H1 (cell line): ENCODE results near the gene IDI2. TPM values are rescaled to one million over a fixed set of nuclear protein-coding genes. Genes with fewer than 3 reads are reported as not detected.

Experiments
- CTCF ChIA-PET: fragments of 300-600 bp; sonication (Branson Sonifier 250); formaldehyde crosslinking; loops from one replicate; lab custom pipeline; 2021; ENCODE audit not compliant: partially characterized antibody; lab: Charles Lee
- POLR2A ChIA-PET: fragments of 300-600 bp; sonication (Branson Sonifier 250); formaldehyde crosslinking; loops from one replicate; lab custom pipeline; 2021; ENCODE audit warnings: inconsistent platforms; ENCODE audit not compliant: partially characterized antibody; lab: Charles Lee
- DNase-seq, 2 experiments: peaks; one replicate each; pipeline versions ENCODE4 v3.0.0 to v3.0.0-alpha.2; 2010 to 2022; ENCODE audit warnings: low spot score in 2 of 2, low read depth in 1 of 2, mixed read lengths in 1 of 2
- FAIRE-seq: peaks from 2 replicates; lab custom pipeline; 2011; peaks lifted over from hg19 to GRCh38; lab: Jason Lieb, UNC
- H2AFZ ChIP-seq: 2 replicates; pipeline ENCODE4 v1.8.1; 2012; ENCODE audit warnings: low read length, inconsistent platforms
- H2AK5ac ChIP-seq: 2 replicates; pipeline ENCODE4 v1.6.1; 2013; ENCODE audit warnings: low read depth, low read length
- H2BK120ac ChIP-seq: replicated peaks from 2 replicates; pipeline ENCODE3; 2013; ENCODE audit warnings: low read depth, low read length, inconsistent platforms
- H2BK12ac ChIP-seq: 2 replicates; pipeline ENCODE4 v1.6.1; 2013; ENCODE audit warnings: low read depth, low read length
- H2BK15ac ChIP-seq: 2 replicates; pipeline ENCODE4 v1.6.1; 2013; ENCODE audit warnings: low read length
- H2BK20ac ChIP-seq: 2 replicates; pipeline ENCODE4 v1.6.1; 2013; ENCODE audit warnings: low read length
- H2BK5ac ChIP-seq: 2 replicates; pipeline ENCODE4 v1.6.1; 2013; ENCODE audit warnings: low read depth, low read length
- H3K14ac ChIP-seq: 2 replicates; pipeline ENCODE4 v1.6.1; 2013; ENCODE audit warnings: inconsistent platforms; ENCODE audit not compliant: insufficient read length
- H3K18ac ChIP-seq: 2 replicates; pipeline ENCODE4 v1.6.1; 2013; ENCODE audit warnings: low read length; ENCODE audit errors: extremely low read depth
- H3K23ac ChIP-seq: 2 replicates; pipeline ENCODE4 v1.6.1; 2013; ENCODE audit warnings: inconsistent platforms; ENCODE audit not compliant: insufficient read length
- H3K23me2 ChIP-seq: 2 replicates; pipeline ENCODE4 v1.6.1; 2013; ENCODE audit warnings: low read depth, low read length
- H3K27ac ChIP-seq: 2 replicates; pipeline ENCODE4 v1.6.1; 2011; ENCODE audit warnings: low read depth, low read length, inconsistent platforms
- H3K27me3 ChIP-seq, 4 experiments: replicated peaks in 1 of 4; 1 replicate in 1 of 4; 2 replicates in 3 of 4; pipeline versions ENCODE4 v1.6.1 to v1.8.1; 2011 to 2013; ENCODE audit warnings: low read length in 3 of 4, mild to moderate bottlenecking in 3 of 4, inconsistent platforms in 2 of 4, mixed read lengths in 2 of 4, moderate library complexity in 1 of 4; ENCODE audit not compliant: control insufficient read depth in 3 of 4, insufficient read depth in 3 of 4; ENCODE audit errors: extremely low read depth in 1 of 4
- H3K36me3 ChIP-seq, 4 experiments: 2 replicates each; pipeline versions ENCODE4 v1.6.1 to v1.8.1; 2011 to 2013; ENCODE audit warnings: mild to moderate bottlenecking in 4 of 4, low read length in 3 of 4, moderate library complexity in 2 of 4, control low read depth in 1 of 4, inconsistent platforms in 1 of 4; ENCODE audit not compliant: insufficient read depth in 4 of 4, control insufficient read depth in 2 of 4
- H3K4ac ChIP-seq: replicated peaks from 2 replicates; pipeline ENCODE3; 2013; ENCODE audit warnings: low read length, low read depth, mixed read lengths, inconsistent platforms; ENCODE audit not compliant: insufficient read length
- H3K4me1 ChIP-seq, 4 experiments: replicated peaks in 1 of 4; 1 replicate in 1 of 4; 2 replicates in 3 of 4; pipeline versions ENCODE4 v1.6.1 to v1.8.1; 2011 to 2013; ENCODE audit warnings: low read length in 3 of 4, inconsistent platforms in 2 of 4, mixed read lengths in 1 of 4; ENCODE audit not compliant: insufficient read depth in 4 of 4, control insufficient read depth in 3 of 4
- H3K4me2 ChIP-seq, 2 experiments: 2 replicates each; pipeline versions ENCODE4 v1.6.1 to v1.8.1; 2011 to 2013; ENCODE audit warnings: low read depth in 2 of 2, low read length in 2 of 2, control low read depth in 1 of 2, inconsistent platforms in 1 of 2, mild to moderate bottlenecking in 1 of 2; ENCODE audit not compliant: insufficient read depth in 1 of 2
- H3K4me3 ChIP-seq, 4 experiments: fragments of 200-600, 300-600 bp in 1 of 4; sonication (generic), shearing (Covaris generic), sonication (Bioruptor Twin) in 1 of 4; 2 replicates each; pipeline versions ENCODE4 v1.5.1 to v1.8.1; 2011 to 2016; ENCODE audit warnings: low read length in 4 of 4, low read depth in 3 of 4, control low read depth in 2 of 4, inconsistent platforms in 2 of 4, mild to moderate bottlenecking in 2 of 4, mixed read lengths in 1 of 4, moderate library complexity in 1 of 4; ENCODE audit not compliant: insufficient read depth in 2 of 4; ENCODE audit errors: extremely low read depth in 1 of 4
- H3K56ac ChIP-seq: replicated peaks from 2 replicates; pipeline ENCODE3; 2013; ENCODE audit warnings: low read depth, mild to moderate bottlenecking, mixed read lengths, low read length, inconsistent platforms; ENCODE audit not compliant: insufficient read length
- H3K79me1 ChIP-seq: 2 replicates; pipeline ENCODE4 v1.6.1; 2013; ENCODE audit warnings: low read depth, low read length, control low read depth
- H3K79me2 ChIP-seq, 2 experiments: 2 replicates each; pipeline versions ENCODE4 v1.6.1 to v1.8.1; 2012 to 2013; ENCODE audit warnings: low read length in 2 of 2, mild to moderate bottlenecking in 2 of 2, inconsistent platforms in 1 of 2; ENCODE audit not compliant: insufficient read depth in 2 of 2, control insufficient read depth in 1 of 2
- H3K9ac ChIP-seq, 4 experiments: replicated peaks in 1 of 4; 1 replicate in 1 of 4; 2 replicates in 3 of 4; pipeline versions ENCODE4 v1.6.1 to v1.8.1; 2011 to 2013; ENCODE audit warnings: low read depth in 3 of 4, low read length in 3 of 4, control low read depth in 2 of 4, mild to moderate bottlenecking in 2 of 4, moderate library complexity in 2 of 4, inconsistent platforms in 1 of 4; ENCODE audit errors: extremely low read depth in 1 of 4
- H3K9me3 ChIP-seq, 2 experiments: 2 replicates each; pipeline versions ENCODE4 v1.6.1 to v1.8.1; 2012 to 2013; ENCODE audit warnings: mild to moderate bottlenecking in 2 of 2, moderate library complexity in 2 of 2, control low read depth in 1 of 2, inconsistent platforms in 1 of 2, low read depth in 1 of 2, low read length in 1 of 2, mixed read lengths in 1 of 2; ENCODE audit not compliant: insufficient read depth in 2 of 2
- H4K20me1 ChIP-seq, 2 experiments: replicated peaks in 1 of 2; 2 replicates each; pipeline versions ENCODE3 to v1.8.1; 2011 to 2013; ENCODE audit warnings: inconsistent platforms in 2 of 2, low read length in 2 of 2, mild to moderate bottlenecking in 1 of 2; ENCODE audit not compliant: insufficient read depth in 2 of 2, control insufficient read depth in 1 of 2
- H4K5ac ChIP-seq: 2 replicates; pipeline ENCODE4 v1.6.1; 2013; ENCODE audit warnings: low read length, low read depth, mixed read lengths, inconsistent platforms; ENCODE audit not compliant: insufficient read length
- H4K8ac ChIP-seq: 2 replicates; pipeline ENCODE4 v1.8.0; 2013; ENCODE audit warnings: mild to moderate bottlenecking, moderate library complexity, low read length, inconsistent platforms; ENCODE audit not compliant: insufficient read depth; ENCODE audit errors: extremely low read depth
- H4K91ac ChIP-seq: replicated peaks from 2 replicates; pipeline ENCODE3; 2013; ENCODE audit warnings: low read length, mixed read lengths, inconsistent platforms; ENCODE audit not compliant: insufficient read length
- CBX5 ChIP-seq: fragments of 300-800, 300-1000 bp; sonication (generic); IDR thresholded peaks from 2 replicates; pipeline ENCODE4 v1.7.1; 2016; ENCODE audit warnings: antibody characterized with exemption, low read length, low read depth
- CTBP2 ChIP-seq: IDR thresholded peaks from 2 replicates; pipeline ENCODE4 v1.7.0; 2011; ENCODE audit warnings: borderline replicate concordance, mild to moderate bottlenecking, moderate library complexity, mixed read lengths, low read length; ENCODE audit not compliant: insufficient read depth, insufficient read length
- EP300 ChIP-seq, 2 experiments: IDR thresholded peaks; 1 replicate in 1 of 2; 2 replicates in 1 of 2; pipeline ENCODE4 v1.6.1; 2011 to 2012; ENCODE audit warnings: low read depth in 2 of 2, low read length in 2 of 2, mild to moderate bottlenecking in 2 of 2, borderline replicate concordance in 1 of 2, inconsistent platforms in 1 of 2, moderate library complexity in 1 of 2
- FOSL1 ChIP-seq: IDR thresholded peaks from 2 replicates; pipeline ENCODE4 v1.6.1; 2011; ENCODE audit warnings: mild to moderate bottlenecking, low read depth, low read length, moderate library complexity; ENCODE audit not compliant: insufficient read depth
- KDM1A ChIP-seq: fragments of 200-600, 300-600 bp; sonication (generic); IDR thresholded peaks from 2 replicates; pipeline ENCODE4 v1.7.1; 2016; ENCODE audit warnings: mild to moderate bottlenecking, low read length, borderline replicate concordance
- KDM4A ChIP-seq: IDR thresholded peaks from one replicate; pipeline ENCODE4 v1.7.1; 2012; ENCODE audit warnings: low read depth, mild to moderate bottlenecking, moderate library complexity, low read length, inconsistent platforms; ENCODE audit not compliant: severe bottlenecking
- KDM5A ChIP-seq: fragments of 200-600 bp; IDR thresholded peaks from 2 replicates; pipeline ENCODE4 v1.7.1; 2012; ENCODE audit warnings: mild to moderate bottlenecking, low read length, inconsistent platforms, mixed read lengths
- POLR2AphosphoS5 ChIP-seq: IDR thresholded peaks from 2 replicates; pipeline ENCODE4 v1.6.1; 2011; ENCODE audit warnings: low read depth, low read length
- RNF2 ChIP-seq: fragments of 200-900, 300-1000 bp; sonication (generic); IDR thresholded peaks from 2 replicates; pipeline ENCODE4 v1.7.1; 2016; ENCODE audit warnings: borderline replicate concordance, low read depth, mild to moderate bottlenecking, antibody characterized with exemption, low read length; ENCODE audit not compliant: poor library complexity, severe bottlenecking; ENCODE audit errors: missing control alignments
- SP2 ChIP-seq: IDR thresholded peaks from 2 replicates; pipeline ENCODE4 v1.6.1; 2012; ENCODE audit warnings: mild to moderate bottlenecking, low read length, inconsistent platforms
- ZNF274 ChIP-seq: IDR thresholded peaks from 2 replicates; pipeline ENCODE4 v1.7.0; 2012; ENCODE audit warnings: low read length, borderline replicate concordance; ENCODE audit errors: extremely low read depth
- WGBS, 2 experiments: shearing (Covaris generic) in 1 of 2; methylation state at CpG; one replicate each; pipeline versions ENCODE4 v1.1.6 to v1.1.7; 2013 to 2015; ENCODE audit warnings: low lambda C conversion rate in 2 of 2, mixed read lengths in 2 of 2, inconsistent platforms in 1 of 2, low coverage in 1 of 2, missing lambda C conversion rate in 1 of 2; ENCODE audit not compliant: insufficient replicate concordance in 2 of 2, insufficient coverage in 1 of 2, insufficient read length in 1 of 2; ENCODE audit errors: extremely low coverage in 1 of 2, missing lambda C conversion rate in 1 of 2; 5-methylcytosine and 5-hydroxymethylcytosine counted together
- polyA plus RNA-seq, 7 experiments: library from polyadenylated mRNA; depleted of rRNA in 3 of 7; stranded (reverse) in 5 of 7; unstranded in 2 of 7; fragments of >200 nt in 5 of 7; fragments of 200-250 nt in 2 of 7; gene quantifications; 1 replicate in 5 of 7; 2 replicates in 1 of 7; 4 replicates in 1 of 7; pipeline versions ENCODE4 v1.2.1 to v1.2.3, GENCODE V29; 2011 to 2013; ENCODE audit warnings: missing spikeins in 2 of 7, mixed read lengths in 2 of 7
- total RNA-seq: library from RNA; stranded (reverse); fragmentation: NEBNext Ultra II Directional; extraction: Animal tissue kit (Norgen Biotek cat#: 25700); gene quantifications from 2 replicates; pipeline ENCODE4 v1.2.1, GENCODE V29; 2021
- TF ChIP-seq, protein P1 (sequence below): IDR thresholded peaks from 2 replicates; pipeline ENCODE4 v1.6.1; 2012; ENCODE audit warnings: inconsistent platforms

Gene IDI2
- total and polyA plus RNA-seq, 2 of the 8 experiments (the other 6 are each of a cell fraction or from before 2014, with no cell fraction given), result not detected

DNA sequence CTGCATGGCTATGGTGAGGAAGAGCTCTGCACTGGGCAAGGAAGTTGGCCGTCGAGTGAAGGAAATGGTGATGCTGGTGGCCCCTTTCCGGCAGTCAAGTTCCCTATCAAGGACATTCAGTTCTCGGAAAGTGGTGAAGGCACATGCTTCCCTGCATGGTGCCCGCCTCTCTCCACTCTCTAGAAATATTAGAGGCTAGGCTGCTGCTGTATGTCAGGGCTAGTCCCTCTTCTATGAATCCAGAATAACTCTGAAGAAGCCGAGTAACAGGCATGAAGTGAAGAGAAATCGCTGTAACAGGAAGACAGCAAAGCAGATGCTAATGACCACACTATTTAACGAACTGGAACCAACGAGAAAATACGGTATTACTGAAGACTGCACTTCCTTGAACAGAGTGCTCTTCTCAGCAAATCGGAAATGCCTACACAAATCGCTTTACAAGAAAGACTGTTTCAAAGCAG, 17.9 kb upstream of the IDI2 start:
- Histone ChIP-seq H3K56ac (no peak overlapping the region), H4K8ac (no peak overlapping the region), H3K4me2 (no peak overlapping the region), H3K23me2 (no peaks in the 10 kb centered on the region; the same call in 1 of the 2 replicates), H3K18ac (no peak overlapping the region), H2AK5ac (no peak overlapping the region), H4K91ac (no peak overlapping the region), H3K4me3 (no peak overlapping the region), H4K5ac (no peak overlapping the region), H3K27me3 (no peaks in the 10 kb centered on the region), H2BK15ac (no peak overlapping the region), H2BK12ac (no peak overlapping the region), H3K79me2 (peaks cover 21 to 48% of the 10 kb centered on the region in 2 experiments), H3K14ac (no peak overlapping the region), H2BK120ac (no peak overlapping the region), H3K79me1 (peaks cover 10% of the 10 kb centered on the region; the same call in 1 of the 2 replicates), H3K23ac (no peak overlapping the region), H3K27ac (no peak overlapping the region), H3K4ac (no peak overlapping the region), H3K36me3 (peaks cover 3 to 55% (median 30%) of the 10 kb centered on the region in 4 experiments; a peak in 7 of 8 replicates), H4K20me1 (peaks cover 7 to 30% of the 10 kb centered on the region in 2 experiments), H3K9ac (no peak overlapping the region), H2BK20ac (no peak overlapping the region), H2BK5ac (no peak overlapping the region), H2AFZ (no peak overlapping the region), H3K4me1 (peaks cover 0 to 5% (median 2%) of the 10 kb centered on the region in 4 experiments; a peak in 3 of 7 replicates), H3K9me3 (no peaks in the 10 kb centered on the region)
- no peak for DNase-seq
- 93% methylated on average over 12 of the region's 12 CpGs; no CpG with 5 or more reads in 1 of the 2 experiments for WGBS, 2 experiments
- POLR2A ChIA-PET, result interaction anchor here (0.8 to 1.8 kb wide), 4 partner anchors 9 to 51 kb away, joined by 3 to 4 read pairs (median 3); partner anchors contain the start of gene WDR37
- no peak for FAIRE-seq
- CTCF ChIA-PET, result no interaction called here
- no peak for TF ChIP-seq FOSL1
- no peak for TF ChIP-seq ZNF274
- no peak for TF ChIP-seq KDM4A
- no peak for TF ChIP-seq KDM5A
- TF ChIP-seq, protein P1, sequence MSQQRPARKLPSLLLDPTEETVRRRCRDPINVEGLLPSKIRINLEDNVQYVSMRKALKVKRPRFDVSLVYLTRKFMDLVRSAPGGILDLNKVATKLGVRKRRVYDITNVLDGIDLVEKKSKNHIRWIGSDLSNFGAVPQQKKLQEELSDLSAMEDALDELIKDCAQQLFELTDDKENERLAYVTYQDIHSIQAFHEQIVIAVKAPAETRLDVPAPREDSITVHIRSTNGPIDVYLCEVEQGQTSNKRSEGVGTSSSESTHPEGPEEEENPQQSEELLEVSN, result no peak
- no peak for TF ChIP-seq SP2
- TF ChIP-seq CTBP2, result no peak
- TF ChIP-seq POLR2AphosphoS5, result no peak
- no peak for TF ChIP-seq CBX5
- TF ChIP-seq RNF2, result no peak
- no peak for TF ChIP-seq EP300 (IDR thresholded peaks at IDR 0.05; ENCODE audit: borderline replicate concordance in 1 of 2, low read depth in 2 of 2, low read length in 2 of 2)
- no peak for TF ChIP-seq KDM1A
